Measurements from ENCODE around the gene ACAP3. TPM values are rescaled to one million over a fixed set of nuclear protein-coding genes. Genes with fewer than 3 reads are reported as not detected.

Gene ACAP3
- total RNA-seq, 1 experiment from 2014 or later, result 42.2 TPM

GRCh38 chr1:1264026-1264425 is 43.7 kb downstream of the ACAP3 start (continued):
- TF ChIP-seq ATF6 (CRISPR knock-in tag; IDR thresholded peaks at IDR 0.05), result no peak
- no peak for TF ChIP-seq ZBTB43 (CRISPR knock-in tag; IDR thresholded peaks at IDR 0.05)
- TF ChIP-seq GTF2I (CRISPR knock-in tag; conservative IDR thresholded peaks at IDR 0.05), result no peak
- TF ChIP-seq ZNF138 (CRISPR knock-in tag; conservative IDR thresholded peaks at IDR 0.05), result no peak
- no peak for TF ChIP-seq IRF2 (CRISPR knock-in tag; IDR thresholded peaks at IDR 0.05; ENCODE audit: borderline replicate concordance, low read depth)
- TF ChIP-seq ARID4B (CRISPR knock-in tag; IDR thresholded peaks at IDR 0.05; ENCODE audit: borderline replicate concordance), result no peak
- TF ChIP-seq ZNF425 (CRISPR knock-in tag; conservative IDR thresholded peaks at IDR 0.05), result no peak
- no peak for TF ChIP-seq ATF2 (CRISPR knock-in tag; IDR thresholded peaks at IDR 0.05; ENCODE audit: borderline replicate concordance, low read depth)

GRCh38 chr1:1262758-1263157 is 45.0 kb downstream of the ACAP3 start:
- Mint-ChIP-seq H3K36me3 (peaks cover 46% of the 10 kb centered on the region), H3K27me3 (ENCODE audit: low read depth) (no peaks in the 10 kb centered on the region), H3K4me1 (peaks cover 11% of the 10 kb centered on the region), H3K4me3 (no peak overlapping the region), H3K9me3 (no peaks in the 10 kb centered on the region), H3K27ac (no peak overlapping the region)
- ChIA-PET CTCF (no interaction called here), POLR2A (no interaction called here)
- ATAC-seq (no peak), DNase-seq (ENCODE audit: low spot score) (no peak)
- TF ChIP-seq GTF2I (CRISPR knock-in tag; conservative IDR thresholded peaks at IDR 0.05), result no peak
- TF ChIP-seq ZBTB21 (CRISPR knock-in tag; IDR thresholded peaks at IDR 0.05; ENCODE audit: borderline replicate concordance), result no peak
- TF ChIP-seq ZNF671 (CRISPR knock-in tag; IDR thresholded peaks at IDR 0.05), result no peak

GRCh38 chr1:1262071-1262470 is 45.7 kb downstream of the ACAP3 start:
- peaks cover 15% of the 10 kb centered on the region for H3K4me1 Mint-ChIP-seq
- H3K4me3 Mint-ChIP-seq, result no peak overlapping the region
- no peaks in the 10 kb centered on the region for H3K9me3 Mint-ChIP-seq
- DNase-seq (ENCODE audit: low spot score) (no peak), ATAC-seq (no peak)
- H3K27ac Mint-ChIP-seq, result no peak overlapping the region
- ChIA-PET CTCF (interaction anchor here (1.4 to 2.1 kb wide), 2 partner anchors 12 to 30 kb away, joined by 3 to 8 read pairs; no protein-coding TSS in a partner anchor), POLR2A (no interaction called here)
- peaks cover 47% of the 10 kb centered on the region for H3K36me3 Mint-ChIP-seq
- no peaks in the 10 kb centered on the region for H3K27me3 Mint-ChIP-seq (ENCODE audit: low read depth)
- TF ChIP-seq ERG (CRISPR knock-in tag; IDR thresholded peaks at IDR 0.05), result no peak
- no peak for TF ChIP-seq CTCF (IDR thresholded peaks at IDR 0.05)
- TF ChIP-seq AR (CRISPR knock-in tag; IDR thresholded peaks at IDR 0.05), result no peak
- TF ChIP-seq USF1 (CRISPR knock-in tag; IDR thresholded peaks at IDR 0.05), result no peak

Measured in WTC11 (cell line).